Astrocyte (in vitro differentiated cells and primary cell): Measurements from ENCODE around the gene SCPEP1.

Experiments used
- CTCF ChIP-seq: IDR thresholded peaks from 2 replicates; pipeline ENCODE4 v1.5.1; 2011; ENCODE audit warnings: low read depth, mild to moderate bottlenecking, inconsistent platforms, low read length, moderate library complexity; ENCODE audit not compliant: insufficient read depth
- EZH2 ChIP-seq: IDR thresholded peaks from 2 replicates; pipeline ENCODE4 v1.6.1; 2012; ENCODE audit warnings: mild to moderate bottlenecking, low read length, inconsistent platforms; ENCODE audit not compliant: insufficient read depth

GRCh38 chr17:57040571-57040970 lies 62.6 kb downstream of the SCPEP1 start:
- no peak for TF ChIP-seq CTCF
- TF ChIP-seq EZH2, result no peak
